NCI-H524 treated with DMSO at 0.1 percent for 48 hours (cell line): ENCODE measurements around the gene FARP2.

Source experiments
- DNase-seq: peaks from one replicate; lab custom pipeline; 2025; lab: John Stamatoyannopoulos, UW

Gene FARP2

GRCh38 chr2:241323778-241324177 is 32.3 kb upstream of the FARP2 start:
- DNase-seq, result no peak

DNA sequence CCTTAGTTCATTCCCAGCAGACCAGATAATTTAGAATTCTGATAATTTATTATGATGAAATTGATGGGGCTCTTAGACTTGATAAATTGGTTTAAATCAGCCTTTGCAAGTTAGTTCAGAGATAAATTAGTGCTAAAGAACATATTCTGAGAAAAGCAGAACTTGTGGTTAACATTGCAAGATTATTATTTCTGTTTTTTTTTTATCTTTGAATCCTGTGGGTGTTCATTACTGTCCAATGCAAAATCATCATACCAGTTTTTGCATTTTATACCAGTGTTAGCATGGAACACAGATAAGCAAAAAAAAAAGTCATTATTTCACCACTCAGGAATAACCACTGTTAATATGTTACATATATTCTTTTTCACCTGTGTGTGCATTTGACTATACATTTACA is 31.3 kb upstream of the FARP2 start:
- DNase-seq, result no peak

DNA sequence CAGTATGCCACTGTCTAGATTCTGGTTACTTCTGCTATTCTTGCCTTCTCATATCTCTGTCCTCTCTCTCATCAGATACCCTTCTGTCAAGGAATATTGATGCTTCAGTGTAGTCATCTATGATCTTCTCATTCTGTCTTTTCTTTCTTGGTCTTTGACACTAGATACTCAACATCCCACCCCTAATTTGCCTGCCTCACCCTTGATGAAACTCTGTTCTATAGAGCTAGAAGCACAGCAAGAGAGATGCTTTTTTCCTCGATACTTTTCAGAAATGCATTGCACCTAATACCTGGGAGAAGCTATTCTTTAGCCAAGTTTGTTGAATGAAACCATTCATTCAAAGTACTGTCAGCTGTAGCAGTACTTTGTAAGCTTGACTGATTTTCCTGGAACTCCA is 30.8 kb upstream of the FARP2 start:
- DNase-seq, result no peak

DNA sequence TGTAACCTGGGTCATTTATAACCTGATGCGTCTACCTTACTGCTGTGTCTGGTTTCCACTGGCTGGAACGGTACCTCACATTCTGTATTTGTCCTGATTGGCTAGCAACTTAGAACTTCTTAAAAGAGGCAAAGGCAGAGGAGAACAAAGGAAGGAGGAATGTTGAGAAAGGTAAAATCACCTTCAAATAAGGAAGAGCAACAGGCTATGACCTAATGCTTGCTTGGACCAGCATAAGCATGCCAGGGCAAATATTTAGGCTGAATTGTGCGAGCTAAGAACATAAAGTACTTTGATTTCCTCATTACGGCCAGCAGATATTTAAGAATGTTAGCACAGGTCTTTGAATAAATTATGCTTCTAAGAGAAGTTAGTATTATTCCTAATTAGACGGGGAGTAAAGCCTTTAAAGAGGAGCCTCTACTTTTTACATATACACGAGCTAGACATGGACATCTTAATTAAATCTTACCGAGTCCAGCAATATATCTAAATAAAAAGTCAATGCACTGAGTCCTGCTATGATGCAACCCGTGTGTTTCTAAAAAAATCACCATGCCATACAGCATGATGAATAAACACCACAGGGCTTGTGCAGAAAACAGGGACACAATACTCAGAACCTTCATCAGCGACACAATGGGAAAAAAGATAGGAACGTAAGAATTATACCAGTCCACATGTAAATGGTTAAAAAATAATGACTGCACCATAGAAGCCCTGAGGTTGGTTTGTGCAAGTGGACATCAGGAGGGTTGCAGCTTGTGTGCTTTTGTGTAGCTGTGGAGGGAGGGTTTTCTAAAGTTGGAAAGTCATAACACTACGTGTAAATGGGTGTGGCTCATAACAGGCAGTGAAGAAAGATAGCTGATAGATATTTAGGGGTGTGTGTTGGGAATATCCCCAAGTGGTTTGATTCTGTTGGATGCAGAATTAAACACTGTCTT is 26.1 kb upstream of the FARP2 start:
- DNase-seq, result no peak

- DNase-seq, result no peak
These were observed 25.5 kb upstream of the FARP2 start for GRCh38 chr2:241330616-241330981.

DNA sequence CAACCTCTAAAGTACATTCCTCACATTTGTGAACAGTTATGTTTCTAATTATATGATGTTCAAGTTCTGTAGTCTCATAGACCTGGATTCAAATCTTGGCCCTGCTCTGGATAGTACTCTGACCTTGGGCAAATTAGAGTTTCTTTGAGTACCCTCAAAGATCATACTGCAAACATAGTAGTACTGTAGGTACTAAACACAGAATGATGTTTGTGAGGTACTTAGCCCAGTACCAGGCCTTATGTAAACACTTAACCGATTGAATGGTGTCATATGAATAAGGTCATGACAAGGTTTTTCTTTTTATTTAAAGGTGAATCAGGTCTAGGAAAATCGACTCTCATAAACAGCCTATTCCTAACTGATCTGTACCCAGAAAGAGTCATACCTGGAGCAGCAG is 21.3 kb upstream of the FARP2 start:
- no peak for DNase-seq

DNA sequence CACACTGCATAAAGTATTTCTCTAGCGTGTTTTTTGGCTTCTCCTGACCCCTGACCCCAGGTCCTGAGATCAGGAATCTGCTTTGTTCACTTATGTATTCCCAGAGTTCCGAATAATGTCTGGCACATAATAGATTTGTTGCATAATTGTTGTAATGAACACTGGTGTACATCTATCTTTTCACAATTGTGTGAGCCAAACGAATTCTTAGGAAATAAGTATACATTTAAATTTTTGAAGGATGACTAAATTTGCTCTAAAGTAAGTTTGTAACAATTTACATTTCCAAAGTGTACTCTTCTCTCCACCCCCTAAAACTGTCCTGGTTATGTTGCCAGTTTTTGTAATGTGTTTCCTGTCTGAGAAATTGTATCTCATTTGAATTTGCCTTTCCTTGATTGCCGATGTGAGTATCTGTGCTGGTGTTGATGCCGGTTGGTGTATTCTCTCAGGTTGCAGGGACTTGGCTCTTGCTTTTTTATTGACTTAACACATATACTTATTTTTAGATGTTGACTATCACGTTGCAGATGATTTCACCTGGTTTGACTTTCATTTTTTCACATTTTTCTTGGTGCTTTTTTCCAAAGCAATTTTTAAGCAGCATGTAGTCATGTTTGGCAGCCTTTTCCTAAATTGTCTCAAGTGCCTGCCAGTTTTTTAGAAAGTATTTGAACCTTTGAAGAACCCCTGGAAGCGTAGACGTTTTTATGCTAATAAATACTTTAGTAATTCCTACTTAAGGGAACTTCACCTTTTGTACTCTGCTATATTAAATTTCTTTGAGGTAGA is 16.1 kb upstream of the FARP2 start:
- DNase-seq, result no peak

GRCh38 chr2:241340631-241341163 is 15.4 kb upstream of the FARP2 start:
- no peak for DNase-seq

GRCh38 chr2:241344925-241345651 is 11.0 kb upstream of the FARP2 start:
- DNase-seq, result no peak

- DNase-seq, result no peak
These were observed 6.1 kb upstream of the FARP2 start for GRCh38 chr2:241349941-241350340.

DNA sequence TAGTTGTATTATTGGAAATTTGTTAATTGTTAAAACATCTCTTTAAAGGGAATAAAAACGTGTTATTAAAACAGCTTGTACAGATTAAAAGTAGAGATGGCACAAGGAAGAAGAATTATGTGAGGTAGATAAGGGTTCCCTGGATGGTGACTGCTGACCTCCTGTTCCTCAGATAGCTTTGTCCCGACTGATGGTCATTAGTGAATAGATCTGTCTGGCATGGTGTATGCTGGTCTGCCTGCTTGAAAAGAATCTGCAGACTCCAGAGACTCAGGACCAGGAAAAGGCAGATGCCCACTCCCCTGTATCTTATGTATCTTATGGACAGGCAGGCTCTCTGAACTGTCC is 5.6 kb upstream of the FARP2 start:
- no peak for DNase-seq

GRCh38 chr2:241350878-241351639 is 5.0 kb upstream of the FARP2 start:
- DNase-seq, result no peak

DNA sequence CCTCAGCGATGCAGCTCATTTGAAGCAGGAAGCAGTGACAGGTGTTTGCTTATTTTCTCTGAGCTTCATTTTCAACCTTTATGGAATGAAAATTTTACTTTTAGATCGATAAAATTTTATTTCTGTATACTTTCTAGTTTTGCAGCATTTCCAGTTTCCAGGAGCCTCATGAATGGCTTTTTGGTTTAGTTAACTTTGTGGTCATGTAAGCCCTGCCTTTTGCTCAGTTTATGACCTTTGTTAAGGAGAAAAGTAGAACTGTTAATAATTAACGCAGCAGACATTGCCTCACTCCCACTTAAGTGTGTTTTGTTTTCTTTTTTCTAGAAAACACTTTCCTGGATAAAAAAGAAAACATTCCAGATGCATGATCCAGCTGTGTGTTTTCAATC is 4.4 kb upstream of the FARP2 start:
- no peak for DNase-seq

DNA sequence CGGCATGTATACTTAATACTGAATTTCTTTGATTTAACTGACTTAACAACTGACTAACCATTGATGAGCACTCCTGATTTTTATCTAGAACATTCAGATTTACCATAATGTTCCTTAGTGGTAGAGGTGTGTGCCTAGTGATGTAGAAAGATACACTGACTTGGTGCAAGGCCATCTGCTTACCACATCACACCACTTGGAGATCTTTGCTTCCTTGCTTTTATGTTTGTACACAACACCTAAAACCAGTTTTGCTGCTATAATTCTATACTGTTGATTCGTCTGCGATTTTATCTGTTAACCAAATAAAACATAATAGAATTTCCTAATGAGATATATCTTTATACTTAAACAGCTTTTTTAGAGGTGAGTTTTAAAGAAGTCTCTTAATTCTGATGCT is 3.9 kb upstream of the FARP2 start:
- no peak for DNase-seq

GRCh38 chr2:241354668-241355658 is 1.1 kb upstream of the FARP2 start:
- no peak for DNase-seq

GRCh38 chr2:241356871-241357260 is 781 bp downstream of the FARP2 start:
- DNase-seq, result no peak

DNA sequence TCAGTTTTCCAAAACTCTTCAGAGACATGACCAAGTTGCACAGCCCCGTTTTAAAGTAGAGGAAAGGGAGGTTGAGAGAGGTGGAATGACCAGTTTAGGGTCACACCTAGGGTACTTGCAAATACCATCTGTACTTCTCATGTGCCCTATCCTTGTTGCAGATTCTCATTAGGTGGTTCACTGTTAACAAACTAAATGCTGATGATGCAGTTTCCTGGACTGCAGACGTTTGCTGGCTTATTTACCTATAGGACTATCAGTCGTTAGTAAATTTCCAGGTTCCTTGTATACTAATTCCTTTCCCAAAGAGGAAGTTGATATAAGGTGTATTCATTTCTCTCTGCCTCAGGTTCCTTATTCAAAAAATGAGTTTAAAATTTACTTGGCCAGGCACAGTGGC is 1.4 kb downstream of the FARP2 start:
- no peak for DNase-seq

DNA sequence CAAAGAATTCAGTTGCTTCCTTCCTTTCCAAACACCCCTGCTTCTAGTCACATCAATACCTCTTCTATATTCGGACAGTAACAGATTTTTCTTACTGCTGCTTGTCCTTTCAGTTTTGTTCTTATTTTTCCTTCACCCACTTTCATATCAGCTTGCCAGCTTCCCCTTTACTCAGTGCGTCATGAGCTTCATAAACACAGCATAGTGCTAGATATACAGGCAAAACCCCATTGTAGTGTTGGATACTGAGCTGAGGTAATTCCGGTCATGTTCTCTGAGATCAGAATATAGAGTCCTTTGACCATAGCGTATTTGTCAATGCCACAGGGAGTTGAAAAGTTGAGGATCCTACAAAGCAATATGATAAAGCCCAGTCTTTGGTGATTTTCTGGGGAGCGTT is 2.4 kb downstream of the FARP2 start:
- DNase-seq, result no peak

GRCh38 chr2:241359481-241360045 is 3.5 kb downstream of the FARP2 start:
- DNase-seq, result no peak

DNA sequence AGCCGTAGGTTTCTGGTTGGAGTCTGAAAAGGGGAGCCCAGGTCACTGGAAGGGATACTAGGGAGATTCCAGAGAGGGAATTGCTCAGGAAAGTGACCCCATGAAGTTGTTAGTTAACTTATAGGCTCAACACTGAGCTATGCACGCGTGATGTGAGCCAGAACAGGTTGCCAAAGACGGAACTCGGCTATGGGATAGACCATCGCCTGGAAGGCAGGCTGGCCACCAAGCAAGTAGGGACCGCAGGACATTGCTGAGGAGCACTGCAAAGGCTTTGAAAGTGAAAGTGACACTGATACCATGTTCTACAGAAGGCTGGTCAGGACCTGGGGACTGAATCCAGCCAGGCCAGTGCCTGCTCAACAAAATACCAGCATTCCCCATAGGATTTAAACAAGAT is 7.3 kb downstream of the FARP2 start:
- no peak for DNase-seq
